Activated T-helper 1 cell treated with anti-CD3 and anti-CD28 coated beads, Interleukin-12 subunit alpha, Interleukin-12 subunit beta, Interleukin-2, Interleukin-4 antibody, amounts not matched to agents 30 ng/mL and 10 ng/mL and 1 ng/mL, durations not matched to agents 14 hours and 24 hours and 36 hours (primary cell): Measurements from ENCODE around the gene LUZP4. TPM values are rescaled to one million over a fixed set of nuclear protein-coding genes. Genes with fewer than 3 reads are reported as not detected.
"Not testable (repeated sequence)": the region's sequence is repeated elsewhere in the genome, so short reads cannot be mapped to it uniquely, and the experiment has no call there.

Experiments used
- DNase-seq: peaks from one replicate; pipeline ENCODE4 v3.0.0; 2021; ENCODE audit warnings: low spot score
- H3K27ac Mint-ChIP-seq: one replicate; pipeline ENCODE4 v1.8.0; 2021; ENCODE audit warnings: mild to moderate bottlenecking, mixed read lengths
- H3K27me3 Mint-ChIP-seq: one replicate; pipeline ENCODE4 v1.8.0; 2022; ENCODE audit warnings: mild to moderate bottlenecking, moderate library complexity, mixed read lengths; ENCODE audit not compliant: insufficient read depth
- H3K36me3 Mint-ChIP-seq: one replicate; pipeline ENCODE4 v1.8.0; 2021; ENCODE audit warnings: low read depth, mixed read lengths
- H3K4me1 Mint-ChIP-seq: one replicate; pipeline ENCODE4 v1.8.0; 2021; ENCODE audit warnings: low read depth, mixed read lengths
- H3K4me3 Mint-ChIP-seq: one replicate; pipeline ENCODE4 v1.8.0; 2021; ENCODE audit warnings: mild to moderate bottlenecking, moderate library complexity, mixed read lengths
- H3K9me3 Mint-ChIP-seq: one replicate; pipeline ENCODE4 v1.8.0; 2021; ENCODE audit warnings: mixed read lengths
- intact Hi-C: fragments of 100-400 bp; cut with micrococcal nuclease; formaldehyde crosslinking; loops from one replicate; pipeline ENCODE4 v1.15.1; 2024
- total RNA-seq: library from RNA; stranded (reverse); gene quantifications from 2 replicates; pipeline ENCODE4 v1.2.3, GENCODE V29; 2022

Gene LUZP4
- total RNA-seq, 1 donor from 2014 or later: not detected

- H3K36me3 Mint-ChIP-seq: no peaks in the 10 kb centered on the region
- no peak overlapping the region for H3K4me3 Mint-ChIP-seq
- H3K9me3 Mint-ChIP-seq: no peaks in the 10 kb centered on the region
- H3K4me1 Mint-ChIP-seq: no peaks in the 10 kb centered on the region
- intact Hi-C loops: no loop called here
- no peak overlapping the region for H3K27ac Mint-ChIP-seq
- H3K27me3 Mint-ChIP-seq: no peaks in the 10 kb centered on the region
- DNase-seq: no peak
These were observed 56.1 kb downstream of the LUZP4 start for GRCh38 chrX:115345615-115346014.

GRCh38 chrX:115346738-115347137 lies 57.2 kb downstream of the LUZP4 start:
- intact Hi-C loops, H3K36me3 Mint-ChIP-seq, H3K4me1 Mint-ChIP-seq, H3K4me3 Mint-ChIP-seq, H3K27ac Mint-ChIP-seq, H3K27me3 Mint-ChIP-seq, H3K9me3 Mint-ChIP-seq, DNase-seq: not testable (repeated sequence)

- Mint-ChIP-seq H3K4me1 (no peaks in the 10 kb centered on the region), H3K27me3 (no peaks in the 10 kb centered on the region), H3K4me3 (no peak overlapping the region), H3K9me3 (no peaks in the 10 kb centered on the region), H3K27ac (no peak overlapping the region), H3K36me3 (no peaks in the 10 kb centered on the region)
- no peak for DNase-seq
- intact Hi-C loops: no loop called here
These were observed 59.1 kb downstream of the LUZP4 start for GRCh38 chrX:115348446-115349225.

- H3K4me1 Mint-ChIP-seq: no peaks in the 10 kb centered on the region
- H3K36me3 Mint-ChIP-seq: no peaks in the 10 kb centered on the region
- H3K9me3 Mint-ChIP-seq: no peaks in the 10 kb centered on the region
- H3K4me3 Mint-ChIP-seq: no peak overlapping the region
- intact Hi-C loops: no loop called here
- no peak for DNase-seq
- H3K27me3 Mint-ChIP-seq: no peaks in the 10 kb centered on the region
- H3K27ac Mint-ChIP-seq: no peak overlapping the region
These were observed 61.3 kb downstream of the LUZP4 start for GRCh38 chrX:115350711-115351381.

GRCh38 chrX:115356369-115356768 lies 66.9 kb downstream of the LUZP4 start:
- no peak for DNase-seq
- no peak overlapping the region for H3K4me3 Mint-ChIP-seq
- H3K27ac Mint-ChIP-seq: no peak overlapping the region
- intact Hi-C loops: no loop called here
- H3K36me3 Mint-ChIP-seq: no peaks in the 10 kb centered on the region
- no peaks in the 10 kb centered on the region for H3K27me3 Mint-ChIP-seq
- H3K9me3 Mint-ChIP-seq: no peaks in the 10 kb centered on the region
- no peaks in the 10 kb centered on the region for H3K4me1 Mint-ChIP-seq

Other genes with a start within 250 kb of the LUZP4 start
- not detected in 2 replicates for gene RBMXL3, start 100.3 kb upstream of the LUZP4 start, total RNA-seq
- not detected in 2 replicates for gene LRCH2, start 55.6 kb upstream of the LUZP4 start, total RNA-seq